T-helper 17 cell (primary cell): ENCODE data around the gene FFAR3. TPM values are rescaled to one million over a fixed set of nuclear protein-coding genes. Genes with fewer than 3 reads are reported as not detected.
"Not testable (repeated sequence)": the region's sequence is repeated elsewhere in the genome, so short reads cannot be mapped to it uniquely, and the experiment has no call there.

ENCODE experiments used
- ATAC-seq: fragments of 150-1000 bp; cut with Tn5 transposase; 2 replicates; pipeline ENCODE4 v1.10.0; 2021; ENCODE audit warnings: mild to moderate bottlenecking, moderate library complexity
- DNase-seq, 3 donors: peaks; one replicate each; pipeline versions ENCODE4 v3.0.0 to v3.0.0-alpha.2; 2020 to 2021
- H3K9me3 ChIP-seq: one replicate; pipeline ENCODE4 v1.7.0; 2013; ENCODE audit warnings: low read length, mild to moderate bottlenecking; ENCODE audit not compliant: control insufficient read depth, poor library complexity, severe bottlenecking
- H3K27ac Mint-ChIP-seq: one replicate; pipeline ENCODE4 v1.8.0; 2022; ENCODE audit warnings: mild to moderate bottlenecking, moderate library complexity, mixed read lengths
- H3K27me3 Mint-ChIP-seq: one replicate; pipeline ENCODE4 v1.8.0; 2022; ENCODE audit warnings: mixed read lengths
- H3K36me3 Mint-ChIP-seq: one replicate; pipeline ENCODE4 v1.8.0; 2022; ENCODE audit warnings: low read depth, mixed read lengths
- H3K4me1 Mint-ChIP-seq: one replicate; pipeline ENCODE4 v1.8.0; 2022; ENCODE audit warnings: mild to moderate bottlenecking, mixed read lengths
- H3K4me3 Mint-ChIP-seq: one replicate; pipeline ENCODE4 v1.8.0; 2022; ENCODE audit warnings: mild to moderate bottlenecking, moderate library complexity, mixed read lengths
- total RNA-seq, 4 donors: library from RNA in 2 of 4; stranded (reverse) in 2 of 4; gene quantifications; one replicate each; pipeline ENCODE4 v1.2.3 and lab custom pipeline; 2022 to 2026

FFAR3 gene
- total RNA-seq, 2 donors from 2014 or later, result 0.70 to 0.78 TPM

DNA sequence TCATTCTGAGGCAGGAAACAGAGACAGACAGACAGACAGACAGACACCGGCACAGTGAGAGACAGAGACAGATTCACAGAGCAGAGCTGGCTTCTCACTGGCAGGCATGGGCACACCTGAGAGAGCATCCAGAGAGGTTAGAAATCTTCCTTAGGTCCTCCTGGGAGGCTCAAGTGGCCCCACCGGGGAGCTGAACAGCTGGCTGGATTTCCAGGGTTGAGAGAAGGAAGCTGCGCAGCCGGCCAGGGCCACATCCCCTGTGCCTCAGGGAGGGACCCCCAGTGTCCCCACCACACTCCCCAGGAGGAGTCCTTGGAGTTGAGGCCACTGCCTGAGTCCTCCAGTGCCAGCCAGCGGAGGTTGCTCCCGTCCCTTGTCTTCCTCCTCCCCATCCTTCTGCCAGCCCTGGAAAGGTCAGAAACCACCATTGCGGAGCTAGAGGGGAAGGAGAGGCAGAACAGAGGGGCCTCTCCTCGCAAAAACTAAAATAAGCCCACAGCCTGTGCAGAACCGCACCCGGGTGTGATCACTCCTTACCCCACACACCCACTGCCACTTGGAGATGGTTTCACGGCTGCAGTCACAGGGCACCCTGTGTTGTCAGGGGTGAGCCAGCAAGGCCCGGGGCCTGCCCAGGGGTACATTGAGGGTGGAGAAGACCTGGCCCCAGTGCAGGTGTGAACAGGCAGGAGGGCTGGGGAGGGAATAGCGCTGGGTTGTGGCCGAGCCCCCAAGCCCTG lies 4.2 kb downstream of the FFAR3 start:
- H3K36me3 Mint-ChIP-seq, result peaks cover 3% of the 10 kb centered on the region
- ATAC-seq (no peak), DNase-seq (no peak)
- H3K4me1 Mint-ChIP-seq, result peaks cover 8% of the 10 kb centered on the region
- H3K27ac Mint-ChIP-seq, result no peak overlapping the region
- H3K4me3 Mint-ChIP-seq, result no peak overlapping the region
- H3K27me3 Mint-ChIP-seq, result peaks cover 51% of the 10 kb centered on the region
- H3K9me3 ChIP-seq, result no peaks in the 10 kb centered on the region

DNA sequence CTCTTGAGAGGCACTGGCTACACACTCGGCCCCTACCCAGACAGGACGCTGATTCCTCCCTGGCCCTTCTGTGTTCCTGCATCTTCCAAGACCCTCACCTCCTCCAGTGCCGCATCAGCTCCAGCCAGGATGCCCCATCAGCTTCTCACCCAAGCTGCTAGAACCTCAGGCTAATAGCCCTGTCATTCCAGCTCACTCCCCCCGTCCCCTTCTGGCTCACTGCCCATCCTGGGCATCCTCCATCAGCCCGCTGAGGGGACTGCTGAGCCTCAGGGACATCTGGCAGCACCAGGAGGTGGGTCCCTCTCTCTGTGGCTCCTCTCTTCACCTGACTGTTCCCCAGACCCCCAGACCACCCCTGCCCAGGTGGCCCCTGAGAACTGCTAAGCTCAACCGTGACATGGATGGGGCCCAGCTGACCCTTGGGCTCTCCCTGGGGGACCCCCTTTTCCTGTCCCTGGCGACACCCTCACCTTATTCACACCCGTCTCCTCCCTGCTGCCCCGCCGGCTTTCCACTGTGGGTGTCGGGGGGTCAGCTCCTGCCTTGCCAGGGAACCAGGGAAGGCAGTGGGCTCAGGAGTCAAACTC lies 4.8 kb downstream of the FFAR3 start:
- ATAC-seq, result no peak
- H3K36me3 Mint-ChIP-seq, result peaks cover 1% of the 10 kb centered on the region
- peaks cover 54% of the 10 kb centered on the region for H3K27me3 Mint-ChIP-seq
- no peak overlapping the region for H3K27ac Mint-ChIP-seq
- no peak for DNase-seq
- peaks cover 4% of the 10 kb centered on the region for H3K4me1 Mint-ChIP-seq
- H3K9me3 ChIP-seq, result no peaks in the 10 kb centered on the region
- no peak overlapping the region for H3K4me3 Mint-ChIP-seq

DNA sequence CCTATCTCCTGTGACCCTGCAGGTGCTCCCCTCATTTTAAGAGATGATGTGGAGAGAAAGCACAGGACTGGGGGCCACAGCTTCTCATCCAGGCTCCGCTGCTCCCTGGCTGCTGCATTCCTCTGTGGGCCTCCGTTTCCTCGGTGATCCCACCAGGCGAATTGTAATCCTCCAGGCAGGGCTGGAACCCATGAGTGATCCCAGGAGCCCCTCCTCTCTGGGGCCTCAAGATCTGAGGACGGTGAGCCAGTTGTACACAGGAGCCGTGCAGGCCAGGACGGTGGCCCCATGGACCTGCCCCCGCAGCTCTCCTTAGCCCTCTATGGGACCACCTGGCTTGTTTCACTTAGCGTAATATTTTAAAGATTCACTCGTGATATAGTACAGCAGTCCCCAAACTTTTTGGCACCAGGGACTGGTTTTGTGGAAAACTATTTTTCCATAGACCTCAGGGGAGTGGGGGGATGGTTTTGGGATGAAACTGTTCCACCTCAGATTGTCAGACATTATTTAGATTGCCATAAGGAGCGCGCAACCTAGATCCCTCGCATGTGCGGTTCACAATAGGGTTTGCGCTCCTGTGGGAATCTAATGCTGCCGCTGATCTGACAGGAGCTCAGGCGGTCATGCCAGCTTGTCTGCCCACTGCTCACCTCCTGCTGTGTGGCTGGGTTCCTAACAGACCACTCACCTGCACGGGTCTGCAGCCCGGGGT lies 5.6 kb downstream of the FFAR3 start:
- Mint-ChIP-seq H3K4me3 (no peak overlapping the region), H3K27ac (no peak overlapping the region), H3K36me3 (peaks cover 4% of the 10 kb centered on the region), H3K4me1 (peaks cover 2% of the 10 kb centered on the region), H3K27me3 (peaks cover 58% of the 10 kb centered on the region)
- ATAC-seq, result no peak
- no peak for DNase-seq
- H3K9me3 ChIP-seq, result no peaks in the 10 kb centered on the region

DNA sequence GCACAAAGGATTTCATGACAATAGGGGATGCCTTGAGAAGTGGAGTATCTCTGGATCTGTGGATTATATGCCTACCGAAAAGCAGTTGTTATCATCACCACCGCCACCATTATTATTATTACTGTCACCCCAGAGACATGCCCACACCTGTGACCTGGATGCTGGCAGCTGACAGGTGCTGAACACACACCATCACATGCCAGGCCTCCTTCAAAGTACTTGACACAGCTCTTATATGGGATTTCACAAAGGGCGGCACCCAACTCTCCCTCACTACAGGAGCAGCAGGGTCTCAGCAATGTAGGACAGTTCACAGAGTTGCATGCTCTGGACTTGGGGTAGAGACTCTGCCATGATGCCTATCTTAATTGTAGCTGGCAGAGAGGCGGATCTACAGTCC lies 7.0 kb downstream of the FFAR3 start:
- Mint-ChIP-seq H3K4me1 (peaks cover 5% of the 10 kb centered on the region), H3K27me3 (peaks cover 59% of the 10 kb centered on the region), H3K27ac (no peak overlapping the region), H3K36me3 (peaks cover 4% of the 10 kb centered on the region), H3K4me3 (no peak overlapping the region)
- no peaks in the 10 kb centered on the region for H3K9me3 ChIP-seq
- DNase-seq (no peak), ATAC-seq (no peak)

DNA sequence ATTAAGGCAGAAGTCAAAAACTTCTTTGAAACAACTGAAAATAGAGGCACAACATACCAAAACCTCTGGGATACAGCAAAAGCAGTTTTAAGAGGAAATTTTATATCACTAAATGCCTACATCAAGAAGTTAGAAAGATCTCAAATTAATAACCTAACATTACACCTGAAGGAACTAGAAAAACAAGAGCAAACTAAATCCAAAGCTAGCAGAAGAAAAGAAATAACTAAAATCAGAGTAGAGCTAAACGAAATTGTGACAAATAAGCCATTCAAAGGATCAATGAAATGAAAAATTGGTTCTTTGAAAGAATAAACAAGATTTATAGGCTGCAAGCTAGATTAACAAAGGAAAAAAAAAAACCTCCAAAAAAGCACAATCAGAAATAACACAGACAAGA lies 10.1 kb downstream of the FFAR3 start:
- Mint-ChIP-seq H3K36me3 (peaks cover 4% of the 10 kb centered on the region), H3K27me3 (peaks cover 40% of the 10 kb centered on the region), H3K27ac (no peak overlapping the region), H3K4me3 (no peak overlapping the region), H3K4me1 (peaks cover 5% of the 10 kb centered on the region)
- ATAC-seq (no peak), DNase-seq (no peak)
- no peaks in the 10 kb centered on the region for H3K9me3 ChIP-seq

DNA sequence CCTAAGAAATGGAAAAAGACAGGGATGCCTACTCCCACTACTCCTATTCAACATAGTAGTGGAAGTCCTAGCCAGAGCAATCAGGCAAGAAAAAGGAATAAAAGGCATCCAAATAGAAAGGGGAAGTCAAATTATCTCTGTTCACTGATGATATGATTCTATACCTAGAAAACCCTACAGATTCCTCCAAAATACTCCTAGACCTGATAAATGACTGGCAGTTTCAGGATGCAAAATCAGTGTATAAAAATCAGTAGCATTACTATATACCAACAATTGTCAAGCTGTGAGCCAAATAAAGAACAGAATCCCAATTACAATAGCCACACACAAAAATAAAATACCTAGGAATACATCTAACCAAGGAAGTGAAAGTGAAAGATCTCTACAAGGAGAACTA lies 11.3 kb downstream of the FFAR3 start:
- Mint-ChIP-seq H3K27ac (no peak overlapping the region), H3K4me1 (peaks cover 7% of the 10 kb centered on the region), H3K36me3 (peaks cover 4% of the 10 kb centered on the region), H3K4me3 (no peak overlapping the region), H3K27me3 (peaks cover 47% of the 10 kb centered on the region)
- no peak for ATAC-seq
- DNase-seq, result no peak
- H3K9me3 ChIP-seq, result no peaks in the 10 kb centered on the region

DNA sequence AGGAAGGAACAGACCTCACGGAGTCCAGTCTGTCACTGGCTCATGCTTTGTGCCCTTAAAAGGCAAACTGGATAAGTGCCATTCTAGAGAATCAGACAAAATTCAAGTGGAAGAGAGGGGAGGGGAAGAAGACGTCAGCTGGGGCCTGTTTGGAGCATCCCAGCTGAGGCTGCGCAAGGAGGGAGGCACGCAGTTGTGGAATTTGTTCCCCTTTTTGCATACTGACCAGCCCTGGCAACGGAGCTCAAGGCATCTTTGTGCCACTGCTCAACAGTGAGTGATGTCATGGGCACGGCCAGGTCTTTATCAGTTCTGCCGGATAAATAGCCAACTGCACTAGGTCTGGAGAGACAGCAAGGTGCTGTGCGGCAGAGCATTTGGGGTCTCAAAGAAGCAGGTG lies 12.5 kb downstream of the FFAR3 start, which contains the start of gene GPR42:
TSS of gene GPR42 (plus strand) at position 347 of the 400 bp plus-strand sequence. CDS start 292 bp downstream, outside the sequence.
- peaks cover 6% of the 10 kb centered on the region for H3K36me3 Mint-ChIP-seq
- H3K4me3 Mint-ChIP-seq, result no peak within 1 kb of the TSS
- ATAC-seq (no peak), DNase-seq (no peak)
- H3K27me3 Mint-ChIP-seq, result peaks cover 44% of the 10 kb centered on the region
- H3K4me1 Mint-ChIP-seq, result peaks cover 6% of the 10 kb centered on the region
- no peaks in the 10 kb centered on the region for H3K9me3 ChIP-seq
- no peak within 1 kb of the TSS for H3K27ac Mint-ChIP-seq

DNA sequence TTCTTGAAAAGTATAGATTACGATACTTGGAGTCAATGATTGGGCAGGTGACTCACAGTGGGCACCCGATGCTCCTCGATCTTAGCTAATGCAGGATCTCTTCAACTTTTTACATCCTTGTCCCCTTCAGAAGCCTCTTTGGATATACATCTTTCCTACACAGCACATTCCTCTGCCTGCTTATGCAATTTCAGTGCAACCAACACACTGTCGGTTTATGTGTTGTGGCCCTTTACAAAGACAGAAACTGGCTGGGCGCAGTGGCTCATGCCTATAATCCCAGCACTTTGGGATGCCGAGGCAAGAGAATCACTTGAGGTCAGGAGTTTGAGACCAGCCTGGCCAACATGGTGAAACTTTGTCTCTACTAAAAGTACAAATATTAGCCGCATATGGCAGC lies 15.2 kb downstream of the FFAR3 start:
- no peak overlapping the region for H3K27ac Mint-ChIP-seq
- ATAC-seq (no peak), DNase-seq (no peak)
- H3K4me3 Mint-ChIP-seq, result no peak overlapping the region
- H3K4me1 Mint-ChIP-seq, result peaks cover 10% of the 10 kb centered on the region
- H3K27me3 Mint-ChIP-seq, result peaks cover 25% of the 10 kb centered on the region
- H3K9me3 ChIP-seq, result no peaks in the 10 kb centered on the region
- H3K36me3 Mint-ChIP-seq, result peaks cover 4% of the 10 kb centered on the region

DNA sequence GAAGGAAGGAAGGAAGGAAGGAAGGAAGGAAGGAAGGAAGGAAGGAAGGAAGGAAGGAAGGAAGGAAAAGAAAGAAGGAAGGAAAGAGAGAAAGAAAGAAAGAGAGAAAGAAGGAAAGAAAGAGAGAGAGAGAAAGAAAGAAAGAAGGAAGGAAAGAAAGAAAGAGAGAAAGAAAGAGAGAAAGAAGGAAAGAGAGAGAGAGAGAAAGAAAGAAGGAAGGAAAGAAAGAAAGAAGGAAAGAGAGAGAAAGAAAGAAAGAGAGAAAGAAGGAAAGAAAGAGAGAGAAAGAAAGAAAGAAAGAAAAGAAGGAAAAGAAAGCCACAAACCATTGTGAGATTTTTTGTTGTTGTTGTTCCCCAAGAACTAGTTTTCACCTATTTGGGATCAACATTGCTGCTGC lies 15.8 kb downstream of the FFAR3 start:
- peaks cover 20% of the 10 kb centered on the region for H3K27me3 Mint-ChIP-seq
- not testable (repeated sequence) for H3K36me3 Mint-ChIP-seq, H3K9me3 ChIP-seq, ATAC-seq, DNase-seq, H3K4me1 Mint-ChIP-seq, H3K27ac Mint-ChIP-seq, H3K4me3 Mint-ChIP-seq

DNA sequence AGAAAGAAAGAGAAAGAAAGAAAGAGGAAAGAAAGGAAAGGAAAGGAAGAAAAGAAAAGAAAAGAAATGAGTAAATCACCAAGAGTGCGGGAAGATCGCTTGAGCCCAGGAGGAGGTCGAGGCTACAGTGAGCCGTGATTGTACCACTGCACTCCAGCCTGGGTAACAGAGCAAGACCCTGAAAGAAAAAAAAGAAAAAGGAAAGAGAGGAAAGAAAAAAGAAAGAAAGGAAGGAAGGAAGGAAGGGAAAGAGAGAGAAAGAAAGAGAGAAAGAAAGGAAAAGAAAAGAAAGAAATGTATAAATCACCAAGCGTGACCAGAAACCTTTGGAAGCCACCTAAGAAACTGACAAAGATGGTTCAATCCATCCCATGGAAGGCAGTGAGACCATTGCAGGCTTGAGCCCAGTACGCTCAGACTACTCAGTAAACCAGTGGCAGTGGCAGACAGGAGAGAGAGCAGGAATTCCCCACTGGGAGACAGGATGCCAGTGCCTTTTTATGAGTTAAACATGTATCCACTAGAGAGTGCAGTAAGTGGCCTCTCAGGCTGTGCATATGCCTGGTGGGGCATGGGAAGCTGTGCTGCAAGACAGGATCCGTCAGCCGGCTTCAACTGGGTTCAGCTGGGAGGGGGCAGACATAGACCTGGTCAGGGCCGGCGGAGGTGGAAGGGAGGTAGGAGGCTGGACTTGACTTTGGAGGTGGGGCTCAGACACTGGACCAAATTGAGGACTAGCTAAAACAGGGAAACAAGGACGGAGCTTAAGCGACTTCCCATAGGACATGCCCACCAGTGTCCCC lies 17.4 kb downstream of the FFAR3 start:
- no peaks in the 10 kb centered on the region for H3K9me3 ChIP-seq
- peaks cover 7% of the 10 kb centered on the region for H3K4me1 Mint-ChIP-seq
- H3K27ac Mint-ChIP-seq, result peak overlapping the region; percentile 59
- no peak overlapping the region for H3K4me3 Mint-ChIP-seq
- DNase-seq (no peak), ATAC-seq (no peak)
- peaks cover 2% of the 10 kb centered on the region for H3K36me3 Mint-ChIP-seq
- peaks cover 20% of the 10 kb centered on the region for H3K27me3 Mint-ChIP-seq

DNA sequence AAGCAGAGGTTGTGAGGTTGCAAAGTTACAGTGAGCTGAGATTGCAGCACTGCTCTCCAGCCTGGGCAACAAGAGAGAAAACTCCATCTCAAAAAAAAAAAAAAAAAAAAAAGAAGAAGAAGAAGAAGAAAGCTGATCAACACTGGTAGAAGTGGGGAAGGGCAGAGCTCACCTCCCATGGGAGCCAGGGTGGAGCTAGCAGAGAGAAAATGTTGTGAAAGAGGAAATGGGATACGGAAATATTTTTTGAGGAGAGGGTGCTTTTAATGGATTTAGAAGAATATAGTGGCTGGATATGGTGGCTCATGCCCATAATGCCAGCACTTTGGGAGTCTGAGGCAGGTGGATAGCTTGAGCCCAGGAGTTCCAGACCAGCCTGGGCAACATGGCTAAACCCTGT lies 19.4 kb downstream of the FFAR3 start:
- DNase-seq (no peak), ATAC-seq (no peak)
- H3K4me1 Mint-ChIP-seq, result peaks cover 11% of the 10 kb centered on the region
- peaks cover 31% of the 10 kb centered on the region for H3K27me3 Mint-ChIP-seq
- no peaks in the 10 kb centered on the region for H3K9me3 ChIP-seq
- H3K4me3 Mint-ChIP-seq, result no peak overlapping the region
- peaks cover 2% of the 10 kb centered on the region for H3K36me3 Mint-ChIP-seq
- H3K27ac Mint-ChIP-seq, result no peak overlapping the region

DNA sequence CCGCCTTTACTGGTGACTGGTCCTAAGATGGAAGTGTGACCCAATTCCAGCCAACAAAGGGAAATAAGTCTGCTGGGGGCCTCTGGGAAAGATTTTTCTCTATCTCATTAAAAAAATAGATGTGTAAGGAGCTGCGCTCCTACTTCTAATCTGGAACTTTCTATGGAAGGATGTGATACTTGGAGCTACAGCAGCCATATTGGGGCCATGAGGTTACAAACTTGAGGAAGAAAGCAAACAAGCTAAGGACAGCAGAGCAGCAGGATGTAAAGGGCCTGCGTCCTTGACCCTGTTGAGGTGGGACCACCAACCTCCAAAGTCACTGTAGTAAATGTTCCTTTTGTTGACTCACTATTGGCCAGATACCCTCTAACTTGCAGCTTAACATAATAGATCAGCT lies 20.1 kb downstream of the FFAR3 start:
- ATAC-seq (no peak), DNase-seq (no peak)
- Mint-ChIP-seq H3K36me3 (peaks cover 2% of the 10 kb centered on the region), H3K27me3 (peaks cover 35% of the 10 kb centered on the region), H3K4me1 (peaks cover 11% of the 10 kb centered on the region), H3K4me3 (no peak overlapping the region), H3K27ac (no peak overlapping the region)
- H3K9me3 ChIP-seq, result no peaks in the 10 kb centered on the region

DNA sequence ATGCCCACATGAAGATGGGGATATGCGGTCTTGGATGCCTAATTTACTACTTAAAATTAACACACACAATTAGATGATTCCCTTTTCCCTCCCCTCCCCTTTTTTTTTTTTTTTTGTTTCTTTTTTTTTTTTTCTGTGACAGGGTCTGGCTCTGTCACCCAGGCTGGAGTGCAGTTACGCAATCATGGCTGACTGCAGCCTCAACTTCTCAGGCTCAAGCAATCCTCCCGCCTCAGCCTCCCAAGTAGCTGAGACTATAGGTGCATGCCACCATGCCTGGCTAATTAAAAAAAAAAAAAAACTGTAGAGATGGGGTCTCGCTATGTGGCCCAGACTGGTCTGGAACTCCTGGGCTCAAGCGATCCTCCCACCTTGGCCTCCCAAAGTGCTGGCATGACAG lies 21.3 kb downstream of the FFAR3 start:
- H3K4me1 Mint-ChIP-seq, H3K27ac Mint-ChIP-seq, H3K9me3 ChIP-seq, H3K36me3 Mint-ChIP-seq, DNase-seq, H3K4me3 Mint-ChIP-seq, ATAC-seq: not testable (repeated sequence)
- peaks cover 28% of the 10 kb centered on the region for H3K27me3 Mint-ChIP-seq
